ENCODE data around the gene SLC26A4.

DNA sequence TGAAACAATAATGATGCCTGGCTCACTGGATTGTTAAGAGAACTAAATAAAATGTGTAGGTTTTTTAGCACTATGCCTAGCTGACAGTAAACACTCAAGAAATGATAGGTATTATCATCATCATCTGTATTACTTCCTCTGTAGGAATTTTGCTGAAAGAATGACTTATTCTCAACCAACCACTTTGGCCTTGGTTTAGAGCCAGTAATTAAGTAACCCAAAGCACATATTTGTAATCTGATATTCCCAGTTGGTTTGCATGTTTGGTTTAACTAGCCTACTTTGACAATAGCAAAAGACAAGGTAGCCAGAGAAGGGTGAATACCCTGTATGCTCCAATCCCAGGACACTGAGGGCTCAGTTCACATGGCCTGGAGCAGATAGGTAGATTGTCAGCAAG lies 46.2 kb upstream of the SLC26A4 start:
- TF ChIP-seq, protein P1, sequence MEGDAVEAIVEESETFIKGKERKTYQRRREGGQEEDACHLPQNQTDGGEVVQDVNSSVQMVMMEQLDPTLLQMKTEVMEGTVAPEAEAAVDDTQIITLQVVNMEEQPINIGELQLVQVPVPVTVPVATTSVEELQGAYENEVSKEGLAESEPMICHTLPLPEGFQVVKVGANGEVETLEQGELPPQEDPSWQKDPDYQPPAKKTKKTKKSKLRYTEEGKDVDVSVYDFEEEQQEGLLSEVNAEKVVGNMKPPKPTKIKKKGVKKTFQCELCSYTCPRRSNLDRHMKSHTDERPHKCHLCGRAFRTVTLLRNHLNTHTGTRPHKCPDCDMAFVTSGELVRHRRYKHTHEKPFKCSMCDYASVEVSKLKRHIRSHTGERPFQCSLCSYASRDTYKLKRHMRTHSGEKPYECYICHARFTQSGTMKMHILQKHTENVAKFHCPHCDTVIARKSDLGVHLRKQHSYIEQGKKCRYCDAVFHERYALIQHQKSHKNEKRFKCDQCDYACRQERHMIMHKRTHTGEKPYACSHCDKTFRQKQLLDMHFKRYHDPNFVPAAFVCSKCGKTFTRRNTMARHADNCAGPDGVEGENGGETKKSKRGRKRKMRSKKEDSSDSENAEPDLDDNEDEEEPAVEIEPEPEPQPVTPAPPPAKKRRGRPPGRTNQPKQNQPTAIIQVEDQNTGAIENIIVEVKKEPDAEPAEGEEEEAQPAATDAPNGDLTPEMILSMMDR (IDR thresholded peaks at IDR 0.05 in 8 of 11, conservative IDR thresholded peaks at IDR 0.05 in 3 of 11): no peak
- no peak for TF ChIP-seq POLR2A (IDR thresholded peaks at IDR 0.05)

Measured in spleen (tissue), 7 donors.